Mucosa of descending colon (tissue), 3 donors: ENCODE results near the gene WDR20. TPM values are rescaled to one million over a fixed set of nuclear protein-coding genes. Genes with fewer than 3 reads are reported as not detected.

Experiments used
- ATAC-seq: fragments of 200-7000 bp; cut with Tn5 transposase; one replicate; pipeline ENCODE4 v1.9.1; 2020; ENCODE audit warnings: mild to moderate bottlenecking, moderate library complexity
- DNase-seq, 3 donors: peaks; one replicate each; pipeline ENCODE4 v3.0.0-alpha.2; 2020
- H3K36me3 ChIP-seq: fragments of 200-600 bp; one replicate; pipeline ENCODE4 v1.8.0; 2021; ENCODE audit warnings: low read depth, mild to moderate bottlenecking
- H3K4me1 ChIP-seq: fragments of 200-600 bp; one replicate; pipeline ENCODE4 v1.8.0; 2021; ENCODE audit warnings: low read depth, mild to moderate bottlenecking
- H3K4me3 ChIP-seq: fragments of 200-600 bp; one replicate; pipeline ENCODE4 v1.8.0; 2021; ENCODE audit warnings: mild to moderate bottlenecking
- H3K9me3 ChIP-seq: fragments of 200-600 bp; one replicate; pipeline ENCODE4 v1.8.0; 2021; ENCODE audit warnings: mild to moderate bottlenecking
- CTCF ChIP-seq: fragments of 200-600 bp; IDR thresholded peaks from one replicate; pipeline ENCODE4 v1.8.0; 2022; ENCODE audit warnings: antibody characterized with exemption, mild to moderate bottlenecking
- intact Hi-C, 2 donors: fragments of 100-400 bp; cut with DNase I in 1 of 2; cut with micrococcal nuclease in 1 of 2; formaldehyde crosslinking; loops; one replicate each; pipeline versions ENCODE4 v1.11.0 to v1.11.1; 2022; cut with DNase I, micrococcal nuclease
- total RNA-seq, 3 donors: library from RNA; stranded (reverse); fragmentation: NEBNext Ultra II Directional in 2 of 3; extraction: Animal tissue kit (Norgen Biotek cat#: 25700) in 2 of 3; gene quantifications; one replicate each; pipeline versions ENCODE4 v1.2.1 to v1.2.4, GENCODE V29; 2021 to 2023
- donor health status: DM: no; HTN: no; CAD: no; lungs with moderate emphysema.
- donor health status: DM: no; HTN: no; CAD: no.
- donor health status: DM: no; HTN: yes; CAD: no.

The WDR20 gene
- total RNA-seq, 3 donors from 2014 or later, result 36.2 to 49.4 (median 40.9) TPM

DNA sequence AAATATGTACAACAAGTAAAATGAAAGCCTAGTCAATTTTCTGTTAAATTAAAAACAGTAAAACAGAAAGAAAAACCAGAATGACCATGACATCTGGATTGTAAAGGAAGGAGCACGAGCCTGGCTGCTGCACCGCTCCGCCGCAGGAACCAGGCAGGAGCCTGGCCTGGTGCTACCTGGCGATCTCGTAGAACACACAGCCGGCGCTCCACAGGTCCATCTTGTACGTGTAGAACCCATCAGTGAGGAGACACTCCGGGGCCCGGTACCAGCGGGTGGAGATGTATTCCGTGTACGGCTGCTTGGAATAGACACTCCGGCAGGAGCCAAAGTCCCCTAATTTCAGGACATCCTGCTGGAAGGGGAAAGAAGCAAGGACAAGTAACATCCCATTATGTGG lies 110.9 kb downstream of the WDR20 start:
- TF ChIP-seq CTCF, result no peak
- no peak for ATAC-seq
- intact Hi-C loops, result no loop called here
- no peaks in the 10 kb centered on the region for H3K9me3 ChIP-seq
- DNase-seq, result no peak
- no peak overlapping the region for H3K4me3 ChIP-seq
- no peaks in the 10 kb centered on the region for H3K4me1 ChIP-seq
- no peaks in the 10 kb centered on the region for H3K36me3 ChIP-seq

- ATAC-seq (no peak), DNase-seq (no peak)
- no peak for TF ChIP-seq CTCF
Measured at GRCh38 chr14:102251161-102251560, 111.5 kb downstream of the WDR20 start.

DNA sequence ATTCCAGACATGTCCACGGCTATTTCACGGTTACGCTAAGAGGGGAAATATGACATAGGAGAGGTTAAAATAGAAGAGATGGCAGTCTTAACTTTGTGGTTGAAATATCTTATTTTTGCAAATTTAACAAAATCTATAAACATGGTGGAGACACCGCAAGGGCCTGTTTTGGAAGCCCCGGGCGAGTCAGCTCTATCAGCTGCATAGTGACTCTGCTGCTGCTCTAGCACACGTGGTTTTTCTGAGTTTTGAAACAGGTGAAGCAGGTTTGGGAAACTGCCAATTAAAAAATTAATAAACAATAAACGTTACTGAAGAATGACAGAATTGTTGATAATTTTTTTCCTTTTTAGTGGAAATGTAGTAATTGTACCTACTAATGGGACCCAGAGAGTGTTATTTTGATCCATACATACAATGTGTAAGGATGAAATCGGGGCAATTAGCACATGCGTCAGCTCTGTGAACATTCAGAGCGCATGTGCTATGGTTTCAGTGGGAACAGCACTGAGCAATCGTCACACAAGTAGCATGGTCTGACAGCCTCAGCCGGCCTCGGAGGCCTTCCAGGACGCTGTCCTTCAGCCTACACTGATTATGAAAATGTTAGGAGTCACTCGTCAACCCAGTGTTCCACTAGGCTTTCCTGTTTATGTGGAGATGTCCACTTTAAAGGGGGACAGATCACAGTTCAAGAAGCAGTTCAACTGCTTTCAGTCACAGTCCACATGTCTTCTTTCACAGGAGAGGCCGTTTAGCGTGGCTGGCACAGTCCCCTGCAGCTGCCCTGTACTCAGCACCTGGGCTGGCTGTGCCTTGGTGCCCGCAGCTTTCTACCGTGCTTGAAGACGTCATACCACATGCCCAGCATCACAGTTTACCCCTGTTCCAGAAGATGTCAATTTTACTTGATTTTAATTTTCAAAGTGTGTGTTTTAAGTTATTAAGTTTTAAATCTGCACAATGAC lies 113.4 kb downstream of the WDR20 start:
- intact Hi-C loops, result no loop called here
- no peak for TF ChIP-seq CTCF
- no peak overlapping the region for H3K4me3 ChIP-seq
- H3K4me1 ChIP-seq, result no peaks in the 10 kb centered on the region
- H3K36me3 ChIP-seq, result no peaks in the 10 kb centered on the region
- DNase-seq, result no peak
- no peak for ATAC-seq
- H3K9me3 ChIP-seq, result no peaks in the 10 kb centered on the region

More at GRCh38 chr14:102251161-102251560, 111.5 kb downstream of the WDR20 start:
- Histone ChIP-seq H3K9me3 (no peaks in the 10 kb centered on the region), H3K4me1 (no peaks in the 10 kb centered on the region), H3K36me3 (no peaks in the 10 kb centered on the region), H3K4me3 (no peak overlapping the region)
- intact Hi-C loops, result no loop called here

- TF ChIP-seq CTCF, result no peak
- H3K36me3 ChIP-seq, result no peaks in the 10 kb centered on the region
- H3K4me1 ChIP-seq, result no peaks in the 10 kb centered on the region
- DNase-seq, result no peak
- H3K9me3 ChIP-seq, result no peaks in the 10 kb centered on the region
- intact Hi-C loops, result no loop called here
- no peak for ATAC-seq
- no peak overlapping the region for H3K4me3 ChIP-seq
Measured at GRCh38 chr14:102255401-102256190, 115.9 kb downstream of the WDR20 start.

GRCh38 chr14:102256716-102257115 lies 117.0 kb downstream of the WDR20 start:
- H3K4me3 ChIP-seq, result no peak overlapping the region
- intact Hi-C loops, result no loop called here
- H3K36me3 ChIP-seq, result no peaks in the 10 kb centered on the region
- no peaks in the 10 kb centered on the region for H3K4me1 ChIP-seq
- no peak for TF ChIP-seq CTCF
- H3K9me3 ChIP-seq, result no peaks in the 10 kb centered on the region
- DNase-seq (no peak), ATAC-seq (no peak)
